Measurements from ENCODE around the gene MEAK7.

DNA sequence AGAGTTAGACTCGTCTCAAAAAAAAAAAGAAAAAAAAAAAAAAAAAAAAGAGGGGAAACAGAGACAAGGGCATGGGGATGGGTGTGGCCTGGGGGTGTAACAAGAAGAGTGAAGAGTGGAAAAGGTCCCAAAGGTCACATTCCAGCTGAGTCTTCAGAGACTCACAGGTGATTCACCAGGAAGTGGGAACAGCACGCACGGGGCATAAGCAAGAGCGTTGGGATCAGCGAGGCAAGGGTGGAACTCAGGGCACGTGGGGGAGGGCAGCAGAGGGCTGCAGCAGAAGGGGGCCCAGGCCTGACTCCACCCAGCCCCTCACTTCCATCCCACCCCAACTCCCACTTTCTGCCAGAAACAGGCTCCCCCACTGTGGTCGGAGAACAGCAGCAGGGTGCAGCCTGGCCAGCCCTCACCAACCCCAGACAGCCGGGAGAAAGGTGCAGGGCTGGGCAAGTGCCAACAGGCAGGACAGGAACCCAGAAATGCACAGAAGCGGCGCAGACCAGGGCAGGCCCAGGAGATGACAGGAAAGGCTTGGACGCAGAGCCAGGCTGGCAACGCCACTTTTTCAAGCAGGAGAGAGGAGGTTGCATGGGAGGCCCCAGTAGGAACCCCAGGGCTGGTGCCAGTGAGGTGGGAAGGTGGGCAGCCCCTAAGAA lies 3.3 kb downstream of the MEAK7 start:
- TF ChIP-seq, protein P1, sequence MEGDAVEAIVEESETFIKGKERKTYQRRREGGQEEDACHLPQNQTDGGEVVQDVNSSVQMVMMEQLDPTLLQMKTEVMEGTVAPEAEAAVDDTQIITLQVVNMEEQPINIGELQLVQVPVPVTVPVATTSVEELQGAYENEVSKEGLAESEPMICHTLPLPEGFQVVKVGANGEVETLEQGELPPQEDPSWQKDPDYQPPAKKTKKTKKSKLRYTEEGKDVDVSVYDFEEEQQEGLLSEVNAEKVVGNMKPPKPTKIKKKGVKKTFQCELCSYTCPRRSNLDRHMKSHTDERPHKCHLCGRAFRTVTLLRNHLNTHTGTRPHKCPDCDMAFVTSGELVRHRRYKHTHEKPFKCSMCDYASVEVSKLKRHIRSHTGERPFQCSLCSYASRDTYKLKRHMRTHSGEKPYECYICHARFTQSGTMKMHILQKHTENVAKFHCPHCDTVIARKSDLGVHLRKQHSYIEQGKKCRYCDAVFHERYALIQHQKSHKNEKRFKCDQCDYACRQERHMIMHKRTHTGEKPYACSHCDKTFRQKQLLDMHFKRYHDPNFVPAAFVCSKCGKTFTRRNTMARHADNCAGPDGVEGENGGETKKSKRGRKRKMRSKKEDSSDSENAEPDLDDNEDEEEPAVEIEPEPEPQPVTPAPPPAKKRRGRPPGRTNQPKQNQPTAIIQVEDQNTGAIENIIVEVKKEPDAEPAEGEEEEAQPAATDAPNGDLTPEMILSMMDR (IDR thresholded peaks at IDR 0.05), result no peak
- no peak for TF ChIP-seq POLR2A (IDR thresholded peaks at IDR 0.05)

Measured in body of pancreas (tissue), 4 donors.